Neural crest cell (in vitro differentiated cells): ENCODE measurements around the gene GARIN5B. TPM values are rescaled to one million over a fixed set of nuclear protein-coding genes. Genes with fewer than 3 reads are reported as not detected.
A peak's percentile ranks its signal among the peaks of the same experiment; 100 is the strongest.

Experiments
- DNase-seq: peaks from one replicate; pipeline ENCODE4 v3.0.0; 2021; ENCODE audit warnings: low read depth, mixed read lengths, low spot score
- H3K27ac Mint-ChIP-seq: one replicate; pipeline ENCODE4 v1.8.0; 2021; ENCODE audit warnings: mild to moderate bottlenecking, mixed read lengths; ENCODE audit not compliant: unreplicated experiment
- H3K27me3 Mint-ChIP-seq: 2 replicates; pipeline ENCODE4 v1.8.0; 2021; ENCODE audit warnings: low read depth, mild to moderate bottlenecking, mixed read lengths
- H3K36me3 Mint-ChIP-seq: 2 replicates; pipeline ENCODE4 v1.8.0; 2021; ENCODE audit warnings: low read depth, mild to moderate bottlenecking, mixed read lengths
- H3K4me1 Mint-ChIP-seq: 2 replicates; pipeline ENCODE4 v1.8.0; 2021; ENCODE audit warnings: mixed read lengths
- H3K4me3 Mint-ChIP-seq: one replicate; pipeline ENCODE4 v1.8.0; 2021; ENCODE audit warnings: mild to moderate bottlenecking, mixed read lengths
- H3K9me3 Mint-ChIP-seq: 2 replicates; pipeline ENCODE4 v1.8.0; 2021; ENCODE audit warnings: mixed read lengths
- total RNA-seq: library from RNA; stranded (reverse); gene quantifications from 2 replicates; pipeline ENCODE4 v1.2.1, GENCODE V29; 2021
- TF ChIP-seq, protein P1 (sequence below): fragments of 200-600 bp; sonication (generic); conservative IDR thresholded peaks from 2 replicates; pipeline ENCODE4 v1.5.0; 2021; ENCODE audit warnings: antibody characterized with exemption, mild to moderate bottlenecking

Gene GARIN5B
- total RNA-seq, 1 donor from 2014 or later: not detected

- Mint-ChIP-seq H3K9me3 (no peaks in the 10 kb centered on the region), H3K4me3 (no peak overlapping the region), H3K27ac (no peak overlapping the region), H3K27me3 (peaks cover 9% of the 10 kb centered on the region), H3K36me3 (no peaks in the 10 kb centered on the region), H3K4me1 (peaks cover 15% of the 10 kb centered on the region)
- TF ChIP-seq, protein P1, sequence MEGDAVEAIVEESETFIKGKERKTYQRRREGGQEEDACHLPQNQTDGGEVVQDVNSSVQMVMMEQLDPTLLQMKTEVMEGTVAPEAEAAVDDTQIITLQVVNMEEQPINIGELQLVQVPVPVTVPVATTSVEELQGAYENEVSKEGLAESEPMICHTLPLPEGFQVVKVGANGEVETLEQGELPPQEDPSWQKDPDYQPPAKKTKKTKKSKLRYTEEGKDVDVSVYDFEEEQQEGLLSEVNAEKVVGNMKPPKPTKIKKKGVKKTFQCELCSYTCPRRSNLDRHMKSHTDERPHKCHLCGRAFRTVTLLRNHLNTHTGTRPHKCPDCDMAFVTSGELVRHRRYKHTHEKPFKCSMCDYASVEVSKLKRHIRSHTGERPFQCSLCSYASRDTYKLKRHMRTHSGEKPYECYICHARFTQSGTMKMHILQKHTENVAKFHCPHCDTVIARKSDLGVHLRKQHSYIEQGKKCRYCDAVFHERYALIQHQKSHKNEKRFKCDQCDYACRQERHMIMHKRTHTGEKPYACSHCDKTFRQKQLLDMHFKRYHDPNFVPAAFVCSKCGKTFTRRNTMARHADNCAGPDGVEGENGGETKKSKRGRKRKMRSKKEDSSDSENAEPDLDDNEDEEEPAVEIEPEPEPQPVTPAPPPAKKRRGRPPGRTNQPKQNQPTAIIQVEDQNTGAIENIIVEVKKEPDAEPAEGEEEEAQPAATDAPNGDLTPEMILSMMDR: no peak
- DNase-seq: no peak
Observed at GRCh38 chr19:55345818-55346724, 17.0 kb downstream of the GARIN5B start.

DNA sequence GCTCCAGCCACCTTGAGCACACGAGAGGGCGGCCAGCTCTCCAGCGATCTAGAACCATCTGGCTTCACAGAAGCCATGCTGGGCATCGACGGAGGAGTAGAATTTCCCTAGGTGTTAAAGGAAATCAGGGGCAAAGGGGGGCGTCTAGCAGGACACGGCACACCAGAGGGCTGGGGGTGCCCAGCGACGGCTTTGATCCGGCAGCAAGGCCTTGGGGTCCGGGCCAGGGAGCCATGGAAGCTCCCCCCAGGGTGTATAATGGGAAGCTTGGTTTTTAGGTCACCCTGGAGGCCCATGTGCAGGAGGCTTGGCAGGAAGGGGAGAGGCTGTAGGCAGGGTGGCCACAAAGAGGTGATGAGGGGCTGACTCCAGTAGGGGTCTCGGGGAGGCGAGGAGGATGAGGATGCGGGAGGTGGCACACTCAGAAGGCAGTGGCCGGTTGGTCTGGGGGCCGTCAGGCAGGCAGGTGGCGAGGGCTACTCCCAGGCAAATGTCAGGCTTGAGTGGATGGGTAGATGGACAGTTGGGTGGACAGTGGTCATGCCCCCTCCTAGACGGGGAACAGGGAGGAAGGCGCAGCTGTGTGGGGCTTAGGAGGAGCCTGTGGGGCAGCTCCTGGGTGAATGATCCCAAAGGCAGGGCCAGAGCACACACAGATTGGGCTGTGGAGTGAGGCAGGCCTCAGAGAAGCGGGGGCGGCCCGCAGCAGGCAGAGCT is 17.8 kb downstream of the GARIN5B start:
- TF ChIP-seq, protein P1: no peak
- H3K27me3 Mint-ChIP-seq: peaks cover 2% of the 10 kb centered on the region
- no peaks in the 10 kb centered on the region for H3K9me3 Mint-ChIP-seq
- no peaks in the 10 kb centered on the region for H3K36me3 Mint-ChIP-seq
- H3K4me3 Mint-ChIP-seq: peak overlapping the region; percentile 34
- peak overlapping the region; percentile 85 for H3K27ac Mint-ChIP-seq
- DNase-seq: no peak
- peaks cover 19% of the 10 kb centered on the region for H3K4me1 Mint-ChIP-seq

- DNase-seq: no peak
- Mint-ChIP-seq H3K4me3 (no peak overlapping the region), H3K36me3 (no peaks in the 10 kb centered on the region), H3K27ac (no peak overlapping the region), H3K4me1 (peaks cover 23% of the 10 kb centered on the region), H3K9me3 (no peaks in the 10 kb centered on the region), H3K27me3 (peaks cover 4% of the 10 kb centered on the region)
- TF ChIP-seq, protein P1: no peak
Observed at GRCh38 chr19:55344444-55344843, 18.6 kb downstream of the GARIN5B start.

DNA sequence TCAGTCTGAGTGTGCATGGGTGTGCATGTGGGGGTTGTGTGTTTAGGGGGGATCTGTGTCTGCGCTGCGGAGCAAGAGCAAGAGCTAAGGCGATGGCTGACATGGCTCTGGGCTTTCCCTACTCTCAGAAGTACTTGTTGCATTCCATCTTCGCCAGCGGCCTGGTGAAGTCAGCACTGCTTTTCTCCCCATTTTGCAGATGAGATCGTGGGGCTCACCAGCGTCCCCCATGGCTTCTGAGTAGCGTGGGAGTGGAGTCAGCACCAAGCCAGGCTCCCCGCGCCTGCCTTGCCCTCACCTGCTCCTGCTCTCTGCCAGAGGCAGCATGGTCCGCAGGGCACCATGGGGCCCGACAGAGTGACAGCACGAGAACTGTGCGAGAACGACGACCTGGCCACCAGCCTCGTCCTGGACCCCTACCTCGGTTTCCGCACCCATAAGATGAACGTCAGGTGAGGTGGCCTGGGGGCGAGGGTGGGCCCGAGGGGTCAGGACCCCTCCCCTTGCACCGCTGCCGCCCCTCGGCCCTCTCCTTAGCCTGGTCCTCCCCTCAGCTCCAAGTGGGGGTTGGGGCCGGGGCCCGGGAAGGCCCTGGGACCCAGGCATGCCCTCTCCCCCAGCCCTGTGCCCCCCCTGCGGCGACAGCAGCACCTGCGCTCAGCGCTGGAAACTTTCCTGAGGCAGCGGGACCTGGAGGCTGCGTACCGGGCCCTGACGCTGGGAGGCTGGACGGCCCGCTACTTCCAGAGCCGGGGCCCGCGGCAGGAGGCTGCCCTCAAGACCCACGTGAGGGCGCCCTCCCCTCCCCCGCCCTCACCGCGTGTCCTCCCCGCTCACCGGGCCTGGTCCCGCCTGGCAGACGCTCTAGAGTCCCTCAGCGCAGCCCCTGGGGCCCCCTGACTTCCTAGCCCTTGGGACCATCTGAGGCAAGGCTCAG is 21.2 kb downstream of the GARIN5B start:
- TF ChIP-seq, protein P1: no peak
- Mint-ChIP-seq H3K27ac (peak overlapping the region; percentile 86), H3K27me3 (peaks cover 5% of the 10 kb centered on the region), H3K4me3 (peak overlapping the region; percentile 88), H3K36me3 (no peaks in the 10 kb centered on the region), H3K4me1 (peaks cover 28% of the 10 kb centered on the region), H3K9me3 (no peaks in the 10 kb centered on the region)
- DNase-seq: no peak

DNA sequence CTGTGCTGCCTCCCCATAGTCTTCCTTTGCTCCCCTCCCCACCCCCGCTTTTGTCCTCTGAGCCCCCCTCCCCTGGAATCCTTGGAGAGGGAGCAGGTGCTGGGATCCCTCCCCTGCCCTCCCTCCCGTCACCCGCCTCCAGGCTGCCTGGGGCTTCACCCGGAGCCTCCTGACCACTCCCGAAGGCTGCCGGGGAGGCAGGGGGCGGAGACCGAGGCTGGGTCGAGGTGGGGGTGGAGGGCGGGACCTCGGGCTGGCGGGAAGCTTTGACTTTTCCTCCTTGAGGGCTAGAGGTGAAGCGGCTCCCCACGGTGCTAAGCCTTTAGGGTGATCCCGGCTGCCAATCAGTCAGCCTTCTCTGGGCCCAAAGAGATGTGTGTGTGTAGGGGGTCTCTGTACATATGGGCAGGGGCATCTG is 21.9 kb downstream of the GARIN5B start:
- TF ChIP-seq, protein P1: no peak
- Mint-ChIP-seq H3K36me3 (no peaks in the 10 kb centered on the region), H3K27me3 (peaks cover 6% of the 10 kb centered on the region), H3K4me3 (peak overlapping the region; percentile 88), H3K4me1 (peaks cover 28% of the 10 kb centered on the region), H3K27ac (peak overlapping the region; percentile 86), H3K9me3 (no peaks in the 10 kb centered on the region)
- peak; percentile 50 for DNase-seq
